Measurements from ENCODE around the gene OGDH.

Gene OGDH

GRCh38 chr7:44733708-44734481 is 127.5 kb downstream of the OGDH start:
- peaks cover 7% of the 10 kb centered on the region for H3K4me1 ChIP-seq (ENCODE audit: low read length)
- no peaks in the 10 kb centered on the region for H3K27me3 ChIP-seq (replicated peaks; ENCODE audit: insufficient read depth, low read length)
- H3K4me3 ChIP-seq (ENCODE audit: low read length), result no peak overlapping the region
- no peak for DNase-seq
- H3K9me3 ChIP-seq (replicated peaks; ENCODE audit: insufficient read depth, low read length), result no peaks in the 10 kb centered on the region
- no peaks in the 10 kb centered on the region for H3K79me2 ChIP-seq (ENCODE audit: low read length)
- no peaks in the 10 kb centered on the region for H3F3A ChIP-seq (ENCODE audit: insufficient read depth, low read length)
- no peaks in the 10 kb centered on the region for H3K9me2 ChIP-seq (replicated peaks; ENCODE audit: insufficient read depth, low read length)
- TF ChIP-seq CTCF (IDR thresholded peaks at IDR 0.05; ENCODE audit: low read length) (no peak), EZH2 (optimal IDR thresholded peaks at IDR 0.05; ENCODE audit: low read depth, low read length) (no peak), EZH2phosphoT487 (IDR thresholded peaks at IDR 0.05; ENCODE audit: low read length) (no peak)
- H4K20me1 ChIP-seq (ENCODE audit: insufficient read depth, low read length), result no peaks in the 10 kb centered on the region
- no peak overlapping the region for H2AFZ ChIP-seq (ENCODE audit: low read length)
- H3K27ac ChIP-seq (ENCODE audit: low read length), result no peak overlapping the region
- no peaks in the 10 kb centered on the region for H3K36me3 ChIP-seq (replicated peaks; ENCODE audit: insufficient read depth, low read length)
- H3K9ac ChIP-seq (ENCODE audit: low read length), result no peak overlapping the region
- H3K4me2 ChIP-seq (ENCODE audit: low read depth, low read length), result no peak overlapping the region

- H3K9ac ChIP-seq (ENCODE audit: low read length), result no peak overlapping the region
Observed at GRCh38 chr7:44735403-44736165, 129.2 kb downstream of the OGDH start.

GRCh38 chr7:44736896-44737295 is 130.5 kb downstream of the OGDH start:
- Histone ChIP-seq H2AFZ (ENCODE audit: low read length) (no peak overlapping the region), H3K9ac (ENCODE audit: low read length) (no peak overlapping the region), H3K4me2 (ENCODE audit: low read depth, low read length) (no peak overlapping the region), H4K20me1 (ENCODE audit: insufficient read depth, low read length) (no peaks in the 10 kb centered on the region), H3K36me3 (replicated peaks; ENCODE audit: insufficient read depth, low read length) (no peaks in the 10 kb centered on the region), H3K4me1 (ENCODE audit: low read length) (peaks cover 7% of the 10 kb centered on the region), H3K9me2 (replicated peaks; ENCODE audit: insufficient read depth, low read length) (no peaks in the 10 kb centered on the region), H3K4me3 (ENCODE audit: low read length) (no peak overlapping the region), H3K27me3 (replicated peaks; ENCODE audit: insufficient read depth, low read length) (no peaks in the 10 kb centered on the region), H3F3A (ENCODE audit: insufficient read depth, low read length) (no peaks in the 10 kb centered on the region), H3K9me3 (replicated peaks; ENCODE audit: insufficient read depth, low read length) (no peaks in the 10 kb centered on the region), H3K27ac (ENCODE audit: low read length) (no peak overlapping the region), H3K79me2 (ENCODE audit: low read length) (no peaks in the 10 kb centered on the region)
- no peak for TF ChIP-seq EZH2phosphoT487 (IDR thresholded peaks at IDR 0.05; ENCODE audit: low read length)
- no peak for TF ChIP-seq CTCF (IDR thresholded peaks at IDR 0.05; ENCODE audit: low read length)
- no peak for TF ChIP-seq EZH2 (optimal IDR thresholded peaks at IDR 0.05; ENCODE audit: low read depth, low read length)
- DNase-seq, result no peak

More at GRCh38 chr7:44735403-44736165, 129.2 kb downstream of the OGDH start:
- H3K27me3 ChIP-seq (replicated peaks; ENCODE audit: insufficient read depth, low read length), result no peaks in the 10 kb centered on the region
- H3K36me3 ChIP-seq (replicated peaks; ENCODE audit: insufficient read depth, low read length), result no peaks in the 10 kb centered on the region
- H4K20me1 ChIP-seq (ENCODE audit: insufficient read depth, low read length), result no peaks in the 10 kb centered on the region
- no peak overlapping the region for H3K4me3 ChIP-seq (ENCODE audit: low read length)
- DNase-seq, result peak; percentile 15
- no peaks in the 10 kb centered on the region for H3K79me2 ChIP-seq (ENCODE audit: low read length)
- H3K9me3 ChIP-seq (replicated peaks; ENCODE audit: insufficient read depth, low read length), result no peaks in the 10 kb centered on the region
- peaks cover 7% of the 10 kb centered on the region for H3K4me1 ChIP-seq (ENCODE audit: low read length)
- H3F3A ChIP-seq (ENCODE audit: insufficient read depth, low read length), result no peaks in the 10 kb centered on the region
- H2AFZ ChIP-seq (ENCODE audit: low read length), result no peak overlapping the region
- H3K4me2 ChIP-seq (ENCODE audit: low read depth, low read length), result no peak overlapping the region
- H3K27ac ChIP-seq (ENCODE audit: low read length), result no peak overlapping the region; the same call in 1 of the 2 replicates
- TF ChIP-seq EZH2 (optimal IDR thresholded peaks at IDR 0.05; ENCODE audit: low read depth, low read length), result no peak
- TF ChIP-seq CTCF (IDR thresholded peaks at IDR 0.05; ENCODE audit: low read length), result no peak
- TF ChIP-seq EZH2phosphoT487 (IDR thresholded peaks at IDR 0.05; ENCODE audit: low read length), result no peak
- no peaks in the 10 kb centered on the region for H3K9me2 ChIP-seq (replicated peaks; ENCODE audit: insufficient read depth, low read length)
